ENCODE data around the gene SYT12. TPM values are rescaled to one million over a fixed set of nuclear protein-coding genes. Genes with fewer than 3 reads are reported as not detected.

Gene SYT12
- total and polyA plus RNA-seq, 8 donors = 0.06 to 0.61 (median 0.11) TPM; not detected in 1

- intact Hi-C loops (cut with DNase I) = no loop called here
- H3K27me3 ChIP-seq = peaks cover 3 to 76% of the 10 kb centered on the region in 2 donors
- H3K36me3 ChIP-seq = no peaks in the 10 kb centered on the region
- H3K4me1 ChIP-seq = peaks cover 0 to 2% of the 10 kb centered on the region in 2 donors
- no peaks in the 10 kb centered on the region for H3K9me3 ChIP-seq
- no peak overlapping the region for H3K4me3 ChIP-seq
- ATAC-seq (no peak), DNase-seq (no peak)
- H3K27ac ChIP-seq = no peak overlapping the region
- no peak for TF ChIP-seq CTCF (IDR thresholded peaks at IDR 0.05)
Observed at GRCh38 chr11:67029146-67029545, 6.2 kb downstream of the SYT12 start.

DNA sequence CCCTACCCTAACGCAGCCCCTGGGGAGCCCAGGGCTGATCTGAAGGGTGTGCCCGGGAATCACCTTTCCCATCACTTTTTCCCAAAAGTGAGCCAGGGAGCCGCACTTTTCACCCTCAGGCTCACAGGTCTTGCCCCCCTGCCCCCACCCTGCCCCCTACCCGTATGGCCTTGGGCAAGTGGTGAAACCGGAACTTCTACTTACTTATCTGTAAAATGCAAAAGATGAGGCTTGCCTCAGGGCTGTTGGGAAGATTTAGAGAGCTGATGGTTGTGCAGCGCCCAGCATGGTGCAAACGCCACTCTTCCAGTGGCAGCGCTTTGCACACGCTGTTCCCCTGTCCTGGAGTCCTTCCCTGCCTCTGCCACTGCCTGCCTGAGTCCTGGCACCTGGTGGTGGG is 8.0 kb downstream of the SYT12 start:
- Histone ChIP-seq H3K36me3 (no peaks in the 10 kb centered on the region), H3K4me1 (no peaks in the 10 kb centered on the region), H3K27ac (no peak overlapping the region), H3K4me3 (no peak overlapping the region), H3K9me3 (no peaks in the 10 kb centered on the region), H3K27me3 (peaks cover 0 to 58% of the 10 kb centered on the region in 2 donors)
- DNase-seq (no peak), ATAC-seq (no peak)
- TF ChIP-seq CTCF (IDR thresholded peaks at IDR 0.05) = no peak
- intact Hi-C loops (cut with DNase I) = no loop called here

- H3K36me3 ChIP-seq = no peaks in the 10 kb centered on the region
- DNase-seq (no peak), ATAC-seq (no peak)
- no peaks in the 10 kb centered on the region for H3K4me1 ChIP-seq
- H3K9me3 ChIP-seq = no peaks in the 10 kb centered on the region
- intact Hi-C loops (cut with DNase I) = no loop called here
- H3K27me3 ChIP-seq = peaks cover 0 to 48% of the 10 kb centered on the region in 2 donors
- no peak for TF ChIP-seq CTCF (IDR thresholded peaks at IDR 0.05)
- H3K27ac ChIP-seq = no peak overlapping the region
- no peak overlapping the region for H3K4me3 ChIP-seq
Observed at GRCh38 chr11:67031791-67032561, 9.0 kb downstream of the SYT12 start.

GRCh38 chr11:67032830-67033551 is 10.1 kb downstream of the SYT12 start:
- no peaks in the 10 kb centered on the region for H3K4me1 ChIP-seq
- DNase-seq (peak in 1 of 4 donors; percentile 54), ATAC-seq (peak; percentile 82)
- H3K27ac ChIP-seq = no peak overlapping the region
- no peaks in the 10 kb centered on the region for H3K36me3 ChIP-seq
- intact Hi-C loops (cut with DNase I) = no loop called here
- H3K27me3 ChIP-seq = peaks cover 0 to 47% of the 10 kb centered on the region in 2 donors
- no peak overlapping the region for H3K4me3 ChIP-seq
- no peaks in the 10 kb centered on the region for H3K9me3 ChIP-seq
- no peak for TF ChIP-seq CTCF (IDR thresholded peaks at IDR 0.05)

DNA sequence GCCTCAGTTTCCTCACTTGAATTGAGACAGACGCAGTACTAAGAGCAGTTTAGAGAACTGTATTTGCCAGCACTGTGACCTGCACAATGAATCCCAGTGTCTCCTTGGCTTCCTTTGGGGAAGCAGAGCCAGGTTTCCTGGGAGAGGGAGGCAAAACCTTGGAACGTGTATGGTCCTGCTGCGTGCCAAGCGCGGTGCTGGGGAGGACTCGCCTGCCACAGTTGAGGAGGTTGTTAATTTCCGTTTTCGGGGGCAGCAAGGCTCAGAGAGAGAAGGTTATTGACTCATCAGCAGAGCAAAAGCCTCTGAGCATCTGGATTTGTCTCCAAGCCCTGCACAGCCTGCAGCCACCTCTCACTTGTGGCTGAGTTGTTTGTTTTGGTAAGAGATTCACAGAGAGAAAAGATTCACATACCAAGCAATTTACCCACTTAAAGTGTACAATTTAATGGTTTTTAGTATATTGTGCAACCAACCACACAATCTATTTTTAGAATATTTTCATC is 10.8 kb downstream of the SYT12 start:
- H3K27ac ChIP-seq = no peak overlapping the region
- TF ChIP-seq CTCF (IDR thresholded peaks at IDR 0.05) = no peak
- no peaks in the 10 kb centered on the region for H3K9me3 ChIP-seq
- intact Hi-C loops (cut with DNase I) = no loop called here
- ATAC-seq = peak; percentile 63
- H3K27me3 ChIP-seq = peaks cover 0 to 47% of the 10 kb centered on the region in 2 donors
- no peak overlapping the region for H3K4me3 ChIP-seq
- DNase-seq = no peak
- H3K36me3 ChIP-seq = no peaks in the 10 kb centered on the region
- H3K4me1 ChIP-seq = no peaks in the 10 kb centered on the region

All from left lung (tissue), 10 donors.